K562 (cell line): ENCODE measurements around the gene PRSS21. TPM values are rescaled to one million over a fixed set of nuclear protein-coding genes. Genes with fewer than 3 reads are reported as not detected.

ENCODE experiments used
- ASH1L ChIP-seq: fragments of 450-650 bp; IDR thresholded peaks from 2 replicates; pipeline ENCODE4 v1.6.1; 2018; ENCODE audit warnings: borderline replicate concordance, mild to moderate bottlenecking, low read depth; ENCODE audit not compliant: partially characterized antibody
- CBFB ChIP-seq: sonication (generic); formaldehyde crosslinking; IDR thresholded peaks from 2 replicates; pipeline ENCODE4 v1.4.0; 2020; ENCODE audit warnings: mild to moderate bottlenecking, missing genetic modification reagents
- CHD1 ChIP-seq: fragments of 200-600 bp; sonication (generic); IDR thresholded peaks from one replicate; pipeline ENCODE4 v1.6.1; 2012; ENCODE audit warnings: mild to moderate bottlenecking, moderate library complexity, low read length, inconsistent platforms
- CSDE1 ChIP-seq, 2 experiments: fragments of 450-650 bp; IDR thresholded peaks; 2 replicates each; pipeline ENCODE4 v1.6.1; 2016; ENCODE audit warnings: mild to moderate bottlenecking in 1 of 2
- CXXC5 ChIP-seq: fragments of 250-450 bp; sonication (Bioruptor Pico); IDR thresholded peaks from 2 replicates; pipeline ENCODE4 v1.8.0; 2022; ENCODE audit warnings: inconsistent platforms, mild to moderate bottlenecking, moderate library complexity
- ESRRA ChIP-seq: fragments of 450-650 bp; IDR thresholded peaks from 2 replicates; pipeline ENCODE4 v1.6.1; 2014; ENCODE audit warnings: low read depth, mild to moderate bottlenecking, moderate library complexity, borderline replicate concordance
- ETV5 ChIP-seq: sonication (generic); formaldehyde crosslinking; IDR thresholded peaks from 2 replicates; pipeline ENCODE4 v1.4.0; 2020; ENCODE audit warnings: low read depth, mild to moderate bottlenecking, missing genetic modification reagents
- FOSL1 ChIP-seq: fragments of 200-800 bp; sonication (Bioruptor generic); conservative IDR thresholded peaks from 2 replicates; pipeline ENCODE4 v1.6.1; 2016; ENCODE audit warnings: missing genetic modification characterization, missing compliant biosample characterization
- HMGN3 ChIP-seq: IDR thresholded peaks from 2 replicates; pipeline ENCODE4 v1.6.1; 2011; ENCODE audit warnings: borderline replicate concordance, low read depth, mild to moderate bottlenecking, mixed read lengths, low read length; ENCODE audit not compliant: insufficient read length; ENCODE audit errors: extremely low read depth
- JUN ChIP-seq, 2 experiments: sonication (generic) in 1 of 2; formaldehyde crosslinking in 1 of 2; IDR thresholded peaks; 2 replicates each; pipeline versions ENCODE4 v1.6.1 to v1.8.0; 2012 to 2022; ENCODE audit warnings: borderline replicate concordance in 2 of 2, mild to moderate bottlenecking in 2 of 2, improper control_type of control experiment in 1 of 2, low read depth in 1 of 2, low read length in 1 of 2, missing genetic modification reagents in 1 of 2
- JUND ChIP-seq, 2 experiments: IDR thresholded peaks; 2 replicates in 1 of 2; 3 replicates in 1 of 2; pipeline ENCODE4 v1.6.1; 2011; ENCODE audit warnings: borderline replicate concordance in 2 of 2, low read depth in 2 of 2, low read length in 2 of 2, improper control_type of control experiment in 1 of 2, missing biosample characterization in 1 of 2, missing genetic modification characterization in 1 of 2, missing genetic modification reagents in 1 of 2
- MLLT1 ChIP-seq, 2 experiments: fragments of 450-650 bp; IDR thresholded peaks; 2 replicates each; pipeline ENCODE4 v1.6.1; 2016
- PHTF2 ChIP-seq: fragments of 250-450 bp; sonication (Bioruptor Pico); IDR thresholded peaks from 2 replicates; pipeline ENCODE4 v1.5.0; 2021; ENCODE audit warnings: mild to moderate bottlenecking
- SMARCA4 ChIP-seq: fragments of 450-650 bp; IDR thresholded peaks from 2 replicates; pipeline ENCODE4 v1.6.1; 2016
- SMARCE1 ChIP-seq: fragments of 450-650 bp; IDR thresholded peaks from 2 replicates; pipeline ENCODE4 v1.7.1; 2016; ENCODE audit warnings: mild to moderate bottlenecking
- SPI1 ChIP-seq: IDR thresholded peaks from 2 replicates; pipeline ENCODE4 v1.6.1; 2011; ENCODE audit warnings: low read depth, low read length, control low read depth, borderline replicate concordance
- STAT5A ChIP-seq: IDR thresholded peaks from 2 replicates; pipeline ENCODE4 v1.6.1; 2012; ENCODE audit warnings: low read length, inconsistent platforms, borderline replicate concordance
- VEZF1 ChIP-seq: fragments of 200-800 bp; sonication (Bioruptor generic); IDR thresholded peaks from 2 replicates; pipeline ENCODE4 v1.6.1; 2017; ENCODE audit warnings: missing genetic modification characterization, missing compliant biosample characterization
- ZNF175 ChIP-seq: fragments of 200-800 bp; sonication (Bioruptor generic); IDR thresholded peaks from 2 replicates; pipeline ENCODE4 v1.6.1; 2016; ENCODE audit warnings: low read depth, mild to moderate bottlenecking, missing genetic modification characterization, missing compliant biosample characterization
- ZNF551 ChIP-seq: fragments of 250-450 bp; sonication (Bioruptor Pico); IDR thresholded peaks from 2 replicates; pipeline ENCODE4 v1.5.0; 2021; ENCODE audit warnings: mild to moderate bottlenecking, moderate library complexity
- ZNF561 ChIP-seq: fragments of 450-650 bp; formaldehyde crosslinking; conservative IDR thresholded peaks from 2 replicates; pipeline ENCODE4 v1.4.0; 2020; ENCODE audit warnings: mild to moderate bottlenecking, moderate library complexity
- polyA plus RNA-seq, 8 experiments: library from polyadenylated mRNA; depleted of rRNA in 4 of 8; stranded (reverse) in 5 of 8; unstranded in 3 of 8; fragments of >200 nt; fragmentation: Nextera tagmentation in 2 of 8; fragmentation: Illumina TruSeq in 1 of 8; extraction: Ambion mirVana in 2 of 8; extraction: Trizol in 1 of 8; gene quantifications; 2 replicates each; pipeline versions ENCODE4 v1.2.1 to v1.2.3, GENCODE V29; 2011 to 2014; ENCODE audit warnings: inconsistent platforms in 1 of 8, missing spikeins in 1 of 8
- total RNA-seq, 7 experiments: library from RNA; depleted of rRNA in 6 of 7; stranded (reverse); fragments of >200 nt in 6 of 7; fragmentation: Illumina TruSeq in 2 of 7; extraction: Trizol in 2 of 7; gene quantifications; 2 replicates each; pipeline versions ENCODE4 v1.2.1 to v1.2.3, GENCODE V29; 2011 to 2021; ENCODE audit warnings: low replicate concordance in 1 of 7
- TF ChIP-seq, protein P1 (sequence below), 2 experiments: fragments of 450-650 bp in 1 of 2; sonication (generic) in 1 of 2; formaldehyde crosslinking in 1 of 2; IDR thresholded peaks in 1 of 2; conservative IDR thresholded peaks in 1 of 2; 2 replicates each; pipeline versions ENCODE4 v1.6.1 to v1.8.1; 2016 to 2023; ENCODE audit warnings: mild to moderate bottlenecking in 2 of 2, moderate library complexity in 2 of 2, inconsistent platforms in 1 of 2, missing genetic modification reagents in 1 of 2

PRSS21 gene
- total and polyA plus RNA-seq, 9 of the 15 experiments (the other 6 are each of a cell fraction or from before 2014, with no cell fraction given), result 12.1 to 121 (median 61.3) TPM

DNA sequence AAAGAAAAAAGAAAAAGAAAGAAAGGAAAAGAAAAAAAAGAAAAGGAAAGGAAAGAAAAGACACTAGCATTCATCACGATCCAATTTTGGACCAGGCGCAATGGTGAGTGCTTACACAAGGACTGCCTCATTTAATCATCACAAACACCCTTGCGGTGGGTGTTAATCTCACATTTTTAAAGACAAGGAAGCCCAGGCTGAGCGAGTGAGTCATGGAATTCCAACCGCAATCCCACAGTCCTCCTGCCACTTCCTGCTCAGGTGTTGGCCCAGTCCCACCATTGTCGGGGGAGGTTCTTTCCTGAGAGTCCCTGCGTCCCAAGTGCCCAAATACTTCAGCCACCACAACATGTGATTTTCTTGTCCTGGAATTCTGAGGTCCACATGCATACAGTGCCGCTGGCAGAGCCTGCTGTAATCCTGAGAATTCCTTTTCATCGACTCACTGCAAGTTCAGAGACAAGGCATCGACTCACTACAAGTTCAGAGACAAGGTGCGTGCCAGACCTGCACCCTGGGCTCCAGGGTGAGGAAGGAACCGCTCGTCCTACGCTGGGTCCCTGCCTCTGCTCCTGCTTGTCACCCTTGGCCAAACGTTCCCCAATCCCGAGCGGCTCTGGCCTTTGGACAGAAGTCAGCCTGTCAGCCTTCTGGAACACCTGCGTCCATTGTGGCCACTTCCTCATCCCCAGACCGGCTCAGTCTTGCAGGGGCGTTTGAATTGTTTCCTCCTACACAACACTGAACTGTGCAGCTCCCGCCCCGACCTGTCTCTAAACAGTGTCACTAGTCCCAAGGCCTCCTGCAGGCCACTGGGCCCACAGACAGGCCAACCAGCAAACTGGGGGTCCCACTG, 18.8 kb downstream of the PRSS21 start (continued):
- TF ChIP-seq ZNF175 (CRISPR knock-in tag) (0 out of 2 replicates have a peak, but pooled peaks have one; percentile 39), STAT5A (no peak), CHD1 (no peak), CBFB (0 out of 2 replicates have a peak, but pooled peaks have one; percentile 30), VEZF1 (0 out of 2 replicates have a peak, but pooled peaks have one; percentile 14), MLLT1 (IDR thresholded peaks at IDR 0.05) (0 out of 4 replicates have a peak, but pooled peaks of 1 of the 2 experiments have one; percentile 33), JUND (IDR thresholded peaks at IDR 0.05; ENCODE audit: borderline replicate concordance, low read depth, low read length) (peak; percentile 50; the same call in 1 of the 2 replicates), JUND (tag; IDR thresholded peaks at IDR 0.05; ENCODE audit: borderline replicate concordance, low read depth, low read length) (no peak), CSDE1 (IDR thresholded peaks at IDR 0.05) (no peak), ETV5 (CRISPR knock-in tag) (peak; percentile 69; the same call in 1 of the 2 replicates), ESRRA (peak; percentile 64; the same call in 1 of the 2 replicates), SMARCA4 (peak; percentile 59; the same call in 1 of the 2 replicates), SPI1 (peak; percentile 80), FOSL1 (tag) (peak; percentile 87), ZNF551 (CRISPR knock-in tag) (no peak), SMARCE1 (peak; percentile 70; the same call in 1 of the 2 replicates), CXXC5 (no peak), ZNF561 (CRISPR knock-in tag) (no peak), ASH1L (no peak), PHTF2 (no peak), JUN (IDR thresholded peaks at IDR 0.05; ENCODE audit: borderline replicate concordance, low read depth, low read length) (peak; percentile 52; the same call in 1 of the 2 replicates), JUN (CRISPR knock-in tag; IDR thresholded peaks at IDR 0.05; ENCODE audit: borderline replicate concordance) (no peak), HMGN3 (no peak)
- TF ChIP-seq, protein P1, sequence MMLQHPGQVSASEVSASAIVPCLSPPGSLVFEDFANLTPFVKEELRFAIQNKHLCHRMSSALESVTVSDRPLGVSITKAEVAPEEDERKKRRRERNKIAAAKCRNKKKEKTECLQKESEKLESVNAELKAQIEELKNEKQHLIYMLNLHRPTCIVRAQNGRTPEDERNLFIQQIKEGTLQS (IDR thresholded peaks at IDR 0.05), result peak; percentile 55; the same call in 1 of the 2 replicates
- TF ChIP-seq, protein P1 (CRISPR knock-in tag; conservative IDR thresholded peaks at IDR 0.05), result no peak
